HG02798 (cell line): ENCODE results near the gene NCS1.

Experiments used
- ATAC-seq: cut with Tn5 transposase; IDR thresholded peaks from one replicate; pipeline ENCODE4 v1.9.1; 2021; ENCODE audit warnings: mild to moderate bottlenecking; ENCODE audit not compliant: unreplicated experiment, poor library complexity

The NCS1 gene

GRCh38 chr9:130145658-130146057 is 26.5 kb upstream of the NCS1 start:
- no peak for ATAC-seq

GRCh38 chr9:130147198-130147597 is 25.0 kb upstream of the NCS1 start:
- ATAC-seq: no peak

GRCh38 chr9:130147910-130148309 is 24.3 kb upstream of the NCS1 start:
- ATAC-seq: no peak

DNA sequence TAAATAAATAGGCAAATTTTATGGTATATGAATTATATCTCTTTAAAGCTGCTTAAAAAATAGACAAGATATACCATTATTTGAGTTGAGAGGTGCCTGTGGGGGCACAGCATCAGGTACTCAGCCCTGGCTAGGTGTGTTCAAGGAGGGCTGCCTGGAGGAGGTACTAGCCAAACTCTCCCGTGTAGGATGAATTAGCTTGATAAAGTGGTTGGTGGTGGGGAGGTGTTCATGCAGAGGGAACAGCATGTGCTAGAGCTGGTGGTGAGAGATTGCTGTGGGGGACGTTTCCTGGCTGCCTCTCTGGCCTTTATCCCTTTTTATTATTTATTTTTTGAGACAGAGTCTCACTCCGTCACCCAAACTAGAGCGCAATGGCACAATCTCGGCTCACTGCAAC is 23.2 kb upstream of the NCS1 start:
- ATAC-seq: no peak

DNA sequence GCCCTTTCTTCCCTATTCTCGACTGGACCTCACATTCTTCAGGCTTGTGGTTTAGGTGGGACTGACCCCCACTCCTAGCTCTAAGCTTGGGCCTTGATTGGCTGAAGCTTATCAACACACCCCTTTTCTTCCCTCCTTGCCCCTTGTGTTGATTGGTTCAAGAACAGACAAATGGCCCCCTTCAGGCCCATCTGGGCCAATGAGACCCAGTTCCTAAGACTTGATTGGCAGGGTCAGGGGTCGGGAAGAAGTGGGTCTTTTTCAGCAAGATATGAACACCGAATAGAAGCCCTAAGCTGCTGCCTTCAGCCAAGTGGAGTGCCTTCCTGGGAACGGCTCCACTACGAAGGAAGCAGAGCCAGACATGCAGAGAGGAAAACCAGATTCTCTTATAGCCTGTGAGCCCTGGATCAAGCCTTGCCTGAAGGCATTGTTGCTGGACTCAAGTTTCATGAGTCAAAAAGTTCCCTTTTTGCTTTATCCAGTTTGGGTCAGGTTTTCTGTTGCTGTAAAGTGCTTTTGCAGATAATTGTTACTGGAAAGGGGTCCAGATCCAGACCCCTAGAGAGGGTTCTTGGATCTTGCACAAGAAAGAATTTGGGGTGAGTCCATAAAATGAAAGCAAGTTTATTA is 22.4 kb upstream of the NCS1 start:
- ATAC-seq: no peak

- ATAC-seq: no peak
Measured at GRCh38 chr9:130150779-130151382, 21.3 kb upstream of the NCS1 start.

GRCh38 chr9:130154816-130155215 is 17.4 kb upstream of the NCS1 start:
- no peak for ATAC-seq

- no peak for ATAC-seq
Measured at GRCh38 chr9:130155647-130156046, 16.6 kb upstream of the NCS1 start.

DNA sequence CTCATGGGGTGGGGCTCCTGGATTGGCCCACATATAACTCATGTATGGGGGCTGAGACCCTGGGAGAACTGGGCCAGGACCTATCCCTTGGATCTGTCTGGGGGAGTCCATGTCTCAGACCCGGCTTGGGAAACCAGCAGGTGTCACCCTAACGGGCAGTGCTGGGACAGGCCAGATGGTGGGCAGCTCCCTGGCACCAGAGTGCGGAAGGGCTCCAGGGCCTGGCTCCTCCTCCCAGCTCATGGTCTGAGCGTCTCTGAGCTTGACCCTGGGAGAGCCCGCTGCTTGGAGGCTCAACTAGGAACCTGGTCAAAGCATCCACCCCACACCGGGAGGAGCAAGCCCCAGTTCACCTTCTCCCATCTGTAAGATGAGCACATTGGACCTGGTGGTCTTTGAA is 15.5 kb upstream of the NCS1 start:
- no peak for ATAC-seq

GRCh38 chr9:130157079-130157478 is 15.1 kb upstream of the NCS1 start:
- no peak for ATAC-seq

DNA sequence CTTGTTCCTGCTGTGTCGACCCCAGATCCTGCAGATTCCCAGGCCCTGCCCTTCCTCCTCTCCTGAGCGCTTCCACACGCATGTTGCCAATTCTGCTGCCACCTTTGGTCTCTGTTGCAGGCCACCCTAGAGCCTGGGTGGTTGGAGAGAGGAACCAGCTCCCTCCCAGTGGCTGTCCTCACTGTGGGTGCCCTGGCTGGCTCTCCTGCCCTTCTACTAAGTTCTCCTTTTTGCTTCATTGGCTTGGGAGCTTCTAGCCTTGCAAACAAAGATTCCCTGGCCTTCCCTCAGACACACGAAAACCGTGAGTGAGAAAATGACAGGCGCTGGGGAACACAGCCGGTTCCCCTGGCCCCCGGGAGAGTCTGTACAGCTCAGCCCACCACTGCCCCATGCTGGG is 14.2 kb upstream of the NCS1 start:
- ATAC-seq: no peak

DNA sequence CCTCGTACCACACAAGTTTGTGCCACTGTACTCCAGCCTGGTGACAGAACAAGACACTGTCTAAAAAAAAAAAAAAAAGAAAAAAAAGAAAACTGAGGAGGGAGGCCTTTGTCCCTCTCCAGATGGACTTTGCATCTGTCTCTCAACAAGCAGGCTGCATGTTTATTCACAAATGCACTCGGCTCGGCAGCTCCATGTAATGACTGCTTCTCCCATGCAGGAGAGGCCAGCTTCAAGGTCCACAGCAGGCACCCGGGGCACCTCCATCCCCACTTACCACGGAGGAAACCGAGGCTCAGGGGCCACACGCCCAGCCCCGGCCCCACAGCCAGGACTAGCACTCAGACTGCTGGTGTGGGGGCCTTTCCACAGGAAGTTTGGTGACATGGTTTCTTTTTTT is 13.1 kb upstream of the NCS1 start:
- ATAC-seq: no peak

GRCh38 chr9:130159915-130160670 is 12.1 kb upstream of the NCS1 start:
- no peak for ATAC-seq

DNA sequence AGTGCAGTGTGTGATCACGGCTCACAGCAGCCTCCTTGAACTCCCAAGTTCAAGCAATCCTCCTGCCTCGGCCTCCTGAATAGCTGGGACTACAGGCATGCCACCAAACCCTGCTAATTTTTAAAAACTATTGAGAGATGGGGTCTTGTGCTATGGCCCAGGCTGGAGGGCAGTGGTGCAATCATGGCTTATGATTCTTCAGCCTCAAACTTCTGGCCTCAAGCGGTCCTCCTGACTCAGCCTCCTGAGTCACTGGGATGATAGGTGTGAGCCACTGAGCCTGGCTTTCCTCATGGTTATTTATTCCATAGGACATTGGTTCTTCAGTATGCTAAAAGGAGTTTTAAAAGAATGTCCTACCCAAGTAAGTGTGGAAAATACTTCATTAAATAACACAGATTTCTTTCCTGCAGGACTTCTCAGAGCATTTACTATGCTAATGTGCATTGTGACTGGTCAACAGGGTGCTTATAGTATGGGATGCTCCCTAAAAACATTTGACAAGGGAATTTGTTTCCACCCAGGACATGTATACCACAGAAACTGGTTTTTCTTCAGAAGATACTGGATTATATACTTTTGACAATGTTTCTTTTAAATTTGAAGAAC is 11.2 kb upstream of the NCS1 start:
- ATAC-seq: no peak

GRCh38 chr9:130165579-130165978 is 6.6 kb upstream of the NCS1 start:
- no peak for ATAC-seq

GRCh38 chr9:130166399-130166798 is 5.8 kb upstream of the NCS1 start:
- no peak for ATAC-seq

GRCh38 chr9:130167927-130168326 is 4.3 kb upstream of the NCS1 start:
- no peak for ATAC-seq

GRCh38 chr9:130171226-130172148 is 717 bp upstream of the NCS1 start:
- no peak for ATAC-seq

DNA sequence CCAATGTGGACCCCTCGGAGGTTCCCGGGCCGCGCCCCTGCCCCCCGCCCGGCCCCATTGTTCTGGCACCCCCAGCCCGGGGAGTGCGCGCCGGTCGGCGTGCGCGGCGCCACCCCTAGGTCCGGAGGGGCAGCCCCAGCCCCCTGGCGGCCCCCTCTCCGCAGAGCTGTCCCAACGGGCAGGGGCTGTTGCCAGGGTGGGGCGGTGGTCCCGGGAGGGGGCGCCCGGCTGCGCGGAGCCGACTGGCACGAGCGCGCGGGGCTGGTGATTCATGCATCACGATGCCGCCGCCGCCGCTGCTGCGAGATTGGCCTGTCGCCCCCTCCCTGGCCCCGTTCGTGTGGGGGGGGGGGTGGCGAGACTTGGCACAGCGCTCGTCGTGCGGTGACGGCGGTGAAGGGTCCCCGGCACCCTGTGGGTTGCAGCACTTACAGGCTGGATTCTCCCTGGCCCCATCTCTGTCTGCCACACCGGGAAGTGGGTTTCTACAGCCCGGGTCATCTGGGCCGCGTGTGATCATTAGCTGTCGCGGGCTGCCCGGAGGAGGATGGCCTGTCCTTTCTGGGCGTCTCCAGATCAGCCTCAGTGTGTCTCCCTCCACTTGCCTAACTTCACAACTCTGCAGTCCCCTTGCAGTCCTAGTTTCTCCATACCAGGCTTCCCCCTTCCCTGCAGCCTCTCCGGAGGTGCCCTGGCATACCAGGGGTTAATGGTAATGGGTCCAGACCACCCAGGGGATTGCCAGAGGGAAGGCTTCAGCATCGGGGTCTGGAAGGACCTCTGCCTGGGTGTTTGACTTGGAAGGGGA is 858 bp downstream of the NCS1 start:
- no peak for ATAC-seq

DNA sequence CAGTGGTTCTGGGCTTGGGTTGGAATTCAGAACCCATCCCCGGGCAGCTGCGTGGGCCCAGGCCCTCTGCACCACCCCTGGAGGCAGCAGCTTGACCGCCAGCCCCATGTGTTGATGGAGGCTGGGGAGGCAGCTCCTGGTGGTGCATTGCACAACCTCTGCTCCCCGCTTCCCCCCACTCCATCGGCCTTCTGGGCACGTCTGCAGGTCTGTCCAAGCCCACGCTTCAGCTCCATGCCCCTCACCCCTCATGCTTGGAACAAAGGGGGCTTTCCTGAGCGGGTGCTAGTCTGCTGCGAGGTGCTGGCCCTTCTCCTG is 1.4 kb downstream of the NCS1 start:
- ATAC-seq: no peak
